CD8-positive, alpha-beta memory T cell (primary cell): ENCODE measurements around the gene ERCC3. TPM values are rescaled to one million over a fixed set of nuclear protein-coding genes. Genes with fewer than 3 reads are reported as not detected.

ENCODE experiments used
- CTCF ChIA-PET: fragments of 350-600 bp; sonication (Branson Sonifier 250); formaldehyde crosslinking; loops from one replicate; lab custom pipeline; 2021; ENCODE audit warnings: antibody characterized with exemption; lab: Charles Lee
- POLR2A ChIA-PET: fragments of 350-600 bp; sonication (Branson Sonifier 250); formaldehyde crosslinking; loops from one replicate; lab custom pipeline; 2021; ENCODE audit warnings: antibody characterized with exemption; lab: Charles Lee
- DNase-seq, 5 donors: peaks; one replicate each; pipeline versions ENCODE4 v3.0.0 to v3.0.0-alpha.2; 2020 to 2022; ENCODE audit warnings: mixed read lengths in 1 of 5
- H3K27ac ChIP-seq: one replicate; pipeline ENCODE4 v1.7.0; 2013; ENCODE audit warnings: low read depth, mild to moderate bottlenecking, low read length, moderate library complexity
- H3K27me3 ChIP-seq: 2 replicates; pipeline ENCODE4 v1.7.0; 2013; ENCODE audit warnings: low read length, mild to moderate bottlenecking; ENCODE audit not compliant: insufficient read depth, poor library complexity, severe bottlenecking
- H3K36me3 ChIP-seq: 2 replicates; pipeline ENCODE4 v1.7.0; 2013; ENCODE audit warnings: mild to moderate bottlenecking, low read length, moderate library complexity; ENCODE audit not compliant: insufficient read depth
- H3K4me1 ChIP-seq: 2 replicates; pipeline ENCODE4 v1.7.0; 2013; ENCODE audit warnings: mild to moderate bottlenecking, low read length, moderate library complexity; ENCODE audit not compliant: insufficient read depth
- H3K4me3 ChIP-seq: 2 replicates; pipeline ENCODE4 v1.7.0; 2013; ENCODE audit warnings: mild to moderate bottlenecking, low read length
- H3K9me3 ChIP-seq: 2 replicates; pipeline ENCODE4 v1.7.0; 2013; ENCODE audit warnings: mild to moderate bottlenecking, low read length
- H3K27ac Mint-ChIP-seq, 8 donors: one replicate each; pipeline ENCODE4 v1.8.0; 2020 to 2021; ENCODE audit warnings: mixed read lengths in 8 of 8, mild to moderate bottlenecking in 6 of 8, inconsistent platforms in 3 of 8, moderate library complexity in 3 of 8
- H3K27me3 Mint-ChIP-seq, 2 donors: one replicate each; pipeline ENCODE4 v1.8.0; 2020 to 2021; ENCODE audit warnings: mixed read lengths in 2 of 2, mild to moderate bottlenecking in 1 of 2, moderate library complexity in 1 of 2
- H3K36me3 Mint-ChIP-seq, 3 donors: one replicate each; pipeline ENCODE4 v1.8.0; 2020 to 2021; ENCODE audit warnings: mixed read lengths in 3 of 3, inconsistent platforms in 1 of 3, mild to moderate bottlenecking in 1 of 3
- H3K4me1 Mint-ChIP-seq, 3 donors: one replicate each; pipeline ENCODE4 v1.8.0; 2020 to 2021; ENCODE audit warnings: mixed read lengths in 3 of 3, inconsistent platforms in 1 of 3, mild to moderate bottlenecking in 1 of 3
- H3K4me3 Mint-ChIP-seq, 7 donors: one replicate each; pipeline ENCODE4 v1.8.0; 2020 to 2021; ENCODE audit warnings: mixed read lengths in 7 of 7, mild to moderate bottlenecking in 6 of 7, moderate library complexity in 4 of 7, inconsistent platforms in 2 of 7
- H3K9me3 Mint-ChIP-seq, 5 donors: one replicate each; pipeline ENCODE4 v1.8.0; 2020 to 2022; ENCODE audit warnings: mixed read lengths in 5 of 5, mild to moderate bottlenecking in 3 of 5, moderate library complexity in 2 of 5, inconsistent platforms in 1 of 5
- polyA plus RNA-seq: library from polyadenylated mRNA; unstranded; fragments of 300-500 nt; fragmentation: Illumina TruSeq; gene quantifications from one replicate; pipeline ENCODE4 v1.2.3, GENCODE V29; 2021
- total RNA-seq, 2 experiments: library from RNA; stranded (reverse); gene quantifications; one replicate each; pipeline ENCODE4 v1.2.3, GENCODE V29; 2021

Gene ERCC3
- 10 to 100 TPM; 52.8 to 58.1 TPM for total RNA-seq
- polyA plus RNA-seq, result 33.4 TPM

DNA sequence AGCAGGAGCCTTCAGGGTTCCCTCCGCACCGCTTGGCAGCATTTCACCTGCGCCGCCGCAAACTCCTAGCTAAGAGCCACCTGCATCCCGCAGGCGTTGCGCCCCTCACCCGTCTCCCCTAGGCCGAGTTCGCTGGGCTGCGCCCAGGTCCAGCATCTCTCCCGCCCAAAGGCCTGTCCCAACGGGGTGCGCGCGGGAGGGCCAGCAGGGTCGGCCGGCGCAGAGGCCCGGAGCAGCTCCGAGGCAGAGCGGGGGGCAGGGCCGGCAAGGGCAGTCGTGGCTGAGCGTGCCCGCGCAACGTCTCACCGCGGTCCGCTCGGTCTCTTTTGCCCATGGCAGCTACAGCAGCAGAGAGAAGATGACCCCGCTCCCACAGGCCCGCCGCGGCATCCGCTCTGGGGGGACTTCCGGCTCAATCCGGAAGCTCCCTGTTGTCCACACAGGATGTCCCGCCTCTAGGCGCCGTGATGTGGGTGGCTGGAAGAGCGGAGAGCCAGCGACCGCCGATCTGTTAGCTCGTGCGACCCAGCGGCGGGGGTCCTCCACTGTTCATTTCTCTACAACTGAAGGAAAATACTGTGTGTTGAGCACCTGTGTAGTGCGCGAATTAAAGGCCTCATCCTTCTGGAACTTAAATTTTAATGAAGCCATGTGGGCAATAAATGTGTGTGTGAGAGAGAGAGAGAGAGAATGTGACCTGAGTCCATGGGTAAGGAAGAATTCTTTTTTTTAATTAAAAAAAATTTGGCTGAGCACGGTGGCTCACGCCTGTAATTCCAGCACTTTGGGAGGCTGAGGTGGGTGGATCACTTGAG, at the start of gene ERCC3:
TSS of gene ERCC3 (minus strand) at position 397 of the 815 bp plus-strand sequence. CDS start at position 334, 63 bp downstream.
- H3K4me1 Mint-ChIP-seq, result peaks cover 31 to 45% (median 41%) of the 10 kb centered on the region in 3 donors
- CTCF ChIA-PET, result interaction anchor here (1.3 to 2.0 kb wide), 2 partner anchors 24 to 186 kb away, joined by 5 read pairs; no protein-coding TSS in a partner anchor

DNA sequence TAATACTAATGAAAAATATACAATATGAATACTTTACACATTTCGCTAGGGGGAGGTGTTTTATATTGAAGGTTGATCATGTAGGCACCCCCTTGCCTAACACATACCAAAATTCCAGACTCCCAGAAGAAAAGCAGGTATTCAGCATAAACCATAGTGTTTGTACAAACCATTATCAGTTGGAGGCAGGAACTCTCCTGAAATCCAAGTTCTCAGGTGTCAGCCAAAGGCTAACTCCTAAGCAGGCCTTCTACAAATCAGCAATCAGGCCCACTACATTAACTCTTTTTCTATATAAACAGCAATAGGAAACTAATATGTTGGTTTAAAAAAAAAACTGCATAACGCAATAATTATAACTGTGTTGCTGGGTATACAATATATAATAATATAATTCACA, 49.3 kb upstream of the ERCC3 start:
- peaks cover 35 to 50% (median 44%) of the 10 kb centered on the region in 3 donors for H3K4me1 Mint-ChIP-seq
- H3K36me3 ChIP-seq, result peaks cover 4% of the 10 kb centered on the region
- no peak overlapping the region for H3K4me3 Mint-ChIP-seq
- H3K27me3 Mint-ChIP-seq, result no peaks in the 10 kb centered on the region
- ChIA-PET POLR2A (no interaction called here), CTCF (no interaction called here)
- H3K27me3 ChIP-seq, result no peaks in the 10 kb centered on the region
- peaks cover 0 to 2% (median 0%) of the 10 kb centered on the region in 5 donors for H3K9me3 Mint-ChIP-seq
- H3K27ac Mint-ChIP-seq, result no peak overlapping the region
- no peak for DNase-seq
- H3K27ac ChIP-seq, result no peak overlapping the region
- H3K36me3 Mint-ChIP-seq, result peaks cover 3 to 36% (median 9%) of the 10 kb centered on the region in 3 donors
- H3K9me3 ChIP-seq, result no peaks in the 10 kb centered on the region
- H3K4me1 ChIP-seq, result no peaks in the 10 kb centered on the region
- no peak overlapping the region for H3K4me3 ChIP-seq

More for the DNA sequence above, at the start of gene ERCC3:
- H3K36me3 ChIP-seq, result peaks cover 27% of the 10 kb centered on the region
- no peaks in the 10 kb centered on the region for H3K9me3 ChIP-seq
- peak within 1 kb of the TSS; percentile 97 to 100 (median 99) for H3K4me3 Mint-ChIP-seq
- H3K36me3 Mint-ChIP-seq, result peaks cover 0 to 49% (median 15%) of the 10 kb centered on the region in 3 donors
- POLR2A ChIA-PET, result interaction anchor here (0.6 to 1.4 kb wide), 5 partner anchors 9 to 731 kb away, joined by 3 to 5 read pairs (median 3); no protein-coding TSS in a partner anchor
- peak within 1 kb of the TSS; percentile 94 for H3K4me3 ChIP-seq
- H3K4me1 ChIP-seq, result peaks cover 25% of the 10 kb centered on the region
- H3K27ac Mint-ChIP-seq, result peak within 1 kb of the TSS; percentile 75 to 99 (median 96)
- H3K27ac ChIP-seq, result peak within 1 kb of the TSS; percentile 89
- H3K9me3 Mint-ChIP-seq, result no peaks in the 10 kb centered on the region
- peaks cover 0 to 2% of the 10 kb centered on the region in 2 donors for H3K27me3 Mint-ChIP-seq
- no peaks in the 10 kb centered on the region for H3K27me3 ChIP-seq
- DNase-seq, result peak; percentile 73 to 87 (median 74)

DNA sequence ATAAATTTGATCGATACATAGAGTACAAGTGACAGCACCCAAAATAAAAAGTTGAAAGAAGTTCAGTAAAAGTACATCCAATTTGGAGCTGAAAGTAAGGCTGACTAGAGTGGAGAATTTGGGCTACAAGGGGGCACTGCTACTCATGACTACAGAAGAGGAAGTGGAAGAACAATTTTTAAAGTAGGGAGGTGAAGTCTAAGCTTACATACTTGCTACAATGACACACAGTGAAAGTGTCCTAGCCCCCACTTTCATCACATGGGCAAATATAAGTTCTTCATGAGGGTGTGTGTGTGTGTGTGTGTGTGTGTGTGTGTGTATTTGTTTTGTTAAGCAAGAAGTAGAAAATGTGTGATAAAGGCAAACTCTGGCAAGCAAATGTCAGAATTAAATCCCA, 48.2 kb upstream of the ERCC3 start:
- Mint-ChIP-seq H3K9me3 (peaks cover 0 to 2% (median 0%) of the 10 kb centered on the region in 5 donors), H3K36me3 (peaks cover 4 to 46% (median 14%) of the 10 kb centered on the region in 3 donors), H3K4me1 (peaks cover 26 to 39% (median 33%) of the 10 kb centered on the region in 3 donors), H3K4me3 (no peak overlapping the region), H3K27ac (peak overlapping the region in 1 of 8 donors; percentile 8), H3K27me3 (no peaks in the 10 kb centered on the region)
- CTCF ChIA-PET, result no interaction called here
- no peak for DNase-seq
- no peak overlapping the region for H3K4me3 ChIP-seq
- peaks cover 7% of the 10 kb centered on the region for H3K36me3 ChIP-seq
- POLR2A ChIA-PET, result no interaction called here
- H3K27me3 ChIP-seq, result no peaks in the 10 kb centered on the region
- no peaks in the 10 kb centered on the region for H3K9me3 ChIP-seq
- no peaks in the 10 kb centered on the region for H3K4me1 ChIP-seq
- H3K27ac ChIP-seq, result no peak overlapping the region

DNA sequence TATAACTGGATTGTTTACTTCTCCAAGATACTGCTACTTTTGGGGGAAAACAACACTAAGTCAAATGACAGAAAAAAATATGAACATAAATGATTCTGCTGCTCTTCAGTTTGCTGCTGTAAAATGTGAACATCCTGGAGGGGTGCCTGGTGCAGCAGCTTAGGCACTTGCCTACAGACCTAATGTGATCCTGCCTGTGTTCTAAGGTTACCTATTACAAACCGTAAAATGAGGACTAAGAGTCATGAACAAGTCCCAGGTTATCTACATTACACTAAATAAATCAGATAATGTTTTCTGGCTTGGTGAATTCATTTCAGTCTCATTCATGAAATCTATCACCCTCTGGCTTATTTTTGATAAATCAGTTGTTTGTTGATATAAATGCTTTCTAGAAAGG, 38.4 kb upstream of the ERCC3 start:
- ChIA-PET CTCF (no interaction called here), POLR2A (no interaction called here)
- Histone ChIP-seq H3K36me3 (peaks cover 13% of the 10 kb centered on the region), H3K4me1 (no peaks in the 10 kb centered on the region), H3K27ac (no peak overlapping the region), H3K9me3 (no peaks in the 10 kb centered on the region), H3K27me3 (no peaks in the 10 kb centered on the region), H3K4me3 (no peak overlapping the region)
- H3K27ac Mint-ChIP-seq, result peak overlapping the region in 1 of 8 donors; percentile 66
- peaks cover 0 to 1% of the 10 kb centered on the region in 2 donors for H3K27me3 Mint-ChIP-seq
- H3K9me3 Mint-ChIP-seq, result no peaks in the 10 kb centered on the region
- peaks cover 8 to 76% (median 22%) of the 10 kb centered on the region in 3 donors for H3K36me3 Mint-ChIP-seq
- no peak for DNase-seq
- H3K4me3 Mint-ChIP-seq, result no peak overlapping the region
- H3K4me1 Mint-ChIP-seq, result no peaks in the 10 kb centered on the region

DNA sequence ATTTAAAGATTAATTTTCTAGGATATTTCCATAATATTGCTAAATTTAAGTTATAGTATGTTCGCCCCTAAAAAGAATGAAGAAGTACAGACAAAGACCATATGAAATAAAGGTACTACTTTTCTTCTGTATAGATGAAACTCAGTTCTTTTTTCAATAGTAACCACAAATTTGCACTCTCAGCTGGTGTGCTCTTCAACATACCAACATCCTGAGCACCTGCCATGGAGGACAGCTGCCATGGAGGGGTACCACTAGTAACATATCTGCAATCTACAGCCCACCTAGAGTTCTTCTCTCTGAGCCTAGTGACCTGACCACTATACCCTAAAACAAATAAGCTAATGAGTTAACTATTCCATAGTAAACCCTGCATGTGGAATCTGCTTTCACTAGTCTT, 36.8 kb upstream of the ERCC3 start:
- Mint-ChIP-seq H3K27ac (peak overlapping the region in 1 of 8 donors; percentile 32), H3K36me3 (peaks cover 8 to 75% (median 21%) of the 10 kb centered on the region in 3 donors), H3K4me3 (no peak overlapping the region), H3K27me3 (peaks cover 0 to 1% of the 10 kb centered on the region in 2 donors), H3K9me3 (no peaks in the 10 kb centered on the region), H3K4me1 (no peaks in the 10 kb centered on the region)
- ChIA-PET POLR2A (no interaction called here), CTCF (no interaction called here)
- Histone ChIP-seq H3K4me1 (no peaks in the 10 kb centered on the region), H3K27ac (no peak overlapping the region), H3K27me3 (no peaks in the 10 kb centered on the region), H3K4me3 (no peak overlapping the region), H3K36me3 (peaks cover 15% of the 10 kb centered on the region), H3K9me3 (no peaks in the 10 kb centered on the region)
- DNase-seq, result no peak

DNA sequence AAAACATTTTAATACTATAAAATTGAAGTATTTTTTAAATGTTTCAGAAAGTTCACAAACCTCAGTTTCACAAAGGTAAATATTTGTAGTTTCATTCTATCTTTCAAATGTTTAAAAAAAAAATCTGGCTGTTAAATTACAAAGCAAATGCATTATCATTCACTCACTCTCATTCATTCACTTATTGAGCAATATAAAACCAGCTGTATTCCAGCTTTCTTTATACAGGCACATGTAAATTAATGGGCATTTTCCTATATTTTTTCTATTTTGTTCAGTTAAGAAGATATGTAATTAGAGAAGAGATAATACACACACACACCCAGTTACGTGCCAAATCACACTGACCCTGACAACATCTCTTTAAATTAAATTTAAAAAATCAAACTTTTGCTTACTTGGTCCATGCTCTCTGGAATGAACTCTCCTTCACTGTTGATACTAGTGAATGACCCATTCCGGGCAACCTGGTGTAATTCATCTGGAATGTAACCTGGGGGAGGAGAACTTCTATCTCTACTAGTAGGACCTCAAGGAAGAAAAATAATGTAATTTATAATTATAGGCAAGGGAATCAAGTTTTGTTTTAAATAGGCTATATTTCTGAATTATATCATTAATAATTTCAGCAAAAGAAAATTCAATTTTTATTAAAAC, 32.5 kb upstream of the ERCC3 start:
- ChIA-PET CTCF (no interaction called here), POLR2A (no interaction called here)
- DNase-seq, result no peak
- Histone ChIP-seq H3K4me1 (no peaks in the 10 kb centered on the region), H3K27ac (no peak overlapping the region), H3K36me3 (peaks cover 26% of the 10 kb centered on the region), H3K9me3 (no peaks in the 10 kb centered on the region), H3K4me3 (no peak overlapping the region), H3K27me3 (no peaks in the 10 kb centered on the region)
- Mint-ChIP-seq H3K27ac (no peak overlapping the region), H3K36me3 (peaks cover 5 to 75% (median 20%) of the 10 kb centered on the region in 3 donors), H3K4me3 (no peak overlapping the region), H3K9me3 (no peaks in the 10 kb centered on the region), H3K4me1 (no peaks in the 10 kb centered on the region), H3K27me3 (no peaks in the 10 kb centered on the region)

DNA sequence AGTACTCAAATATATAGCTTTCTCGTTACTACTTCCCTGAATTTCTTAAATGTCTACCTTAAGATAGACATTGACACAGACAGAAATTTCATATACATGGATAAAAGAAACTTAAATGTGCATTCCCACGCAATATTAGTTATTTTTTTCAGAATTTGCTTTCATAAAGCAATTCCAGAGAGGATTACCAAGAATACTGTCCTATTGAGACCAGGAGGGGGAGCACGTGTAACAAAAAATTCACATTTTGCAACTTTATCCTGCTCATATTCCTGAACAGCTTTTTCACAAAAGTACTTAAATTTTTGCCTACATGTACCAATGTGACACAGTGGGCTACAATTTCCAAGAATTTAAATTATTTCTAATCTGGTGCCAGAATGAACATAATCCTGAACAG, 30.7 kb upstream of the ERCC3 start:
- Mint-ChIP-seq H3K27me3 (no peaks in the 10 kb centered on the region), H3K4me3 (no peak overlapping the region), H3K4me1 (no peaks in the 10 kb centered on the region), H3K27ac (no peak overlapping the region), H3K36me3 (peaks cover 22 to 81% (median 27%) of the 10 kb centered on the region in 3 donors), H3K9me3 (peaks cover 0 to 8% (median 5%) of the 10 kb centered on the region in 5 donors)
- Histone ChIP-seq H3K27me3 (no peaks in the 10 kb centered on the region), H3K4me1 (no peaks in the 10 kb centered on the region), H3K36me3 (peaks cover 37% of the 10 kb centered on the region), H3K4me3 (no peak overlapping the region), H3K9me3 (no peaks in the 10 kb centered on the region), H3K27ac (no peak overlapping the region)
- ChIA-PET POLR2A (no interaction called here), CTCF (interaction anchor here (1.2 to 2.3 kb wide), 2 partner anchors 92 to 155 kb away, joined by 4 to 9 read pairs; no protein-coding TSS in a partner anchor)
- no peak for DNase-seq

DNA sequence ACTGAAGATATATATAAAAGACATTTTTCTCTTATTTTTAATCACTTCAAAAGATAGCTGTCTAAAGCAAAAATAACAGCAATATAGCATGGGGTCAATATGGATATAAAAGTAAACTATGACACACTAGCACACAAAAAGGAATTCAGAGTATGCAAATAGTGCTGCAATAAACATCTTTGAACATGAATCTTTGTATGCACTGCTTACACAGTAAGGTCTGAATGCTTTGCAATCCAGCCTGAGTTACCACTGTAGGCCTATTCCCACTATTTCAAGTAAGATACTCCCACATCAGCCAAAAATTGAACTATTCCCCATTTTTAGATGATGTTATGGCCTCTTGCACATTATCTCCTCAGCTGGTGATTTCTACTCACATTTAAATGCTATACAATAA, 27.4 kb upstream of the ERCC3 start:
- peaks cover 28 to 84% (median 31%) of the 10 kb centered on the region in 3 donors for H3K36me3 Mint-ChIP-seq
- ChIA-PET CTCF (no interaction called here), POLR2A (no interaction called here)
- H3K4me1 Mint-ChIP-seq, result no peaks in the 10 kb centered on the region
- H3K27ac Mint-ChIP-seq, result no peak overlapping the region
- no peaks in the 10 kb centered on the region for H3K27me3 Mint-ChIP-seq
- H3K4me3 Mint-ChIP-seq, result no peak overlapping the region
- Histone ChIP-seq H3K4me1 (no peaks in the 10 kb centered on the region), H3K27ac (no peak overlapping the region), H3K4me3 (no peak overlapping the region), H3K36me3 (peaks cover 48% of the 10 kb centered on the region), H3K27me3 (no peaks in the 10 kb centered on the region), H3K9me3 (no peaks in the 10 kb centered on the region)
- H3K9me3 Mint-ChIP-seq, result peaks cover 0 to 8% (median 5%) of the 10 kb centered on the region in 5 donors
- DNase-seq, result no peak
